IPS-18a (cell line): ENCODE results near the gene ENOPH1.
A peak's percentile ranks its signal among the peaks of the same experiment; 100 is the strongest.
"Not testable (repeated sequence)": the region's sequence is repeated elsewhere in the genome, so short reads cannot be mapped to it uniquely, and the experiment has no call there.

Source experiments
- H3K27ac ChIP-seq: one replicate; pipeline ENCODE4 v1.5.1; 2013; ENCODE audit warnings: low read length
- H3K27me3 ChIP-seq: one replicate; pipeline ENCODE4 v1.6.1; 2013; ENCODE audit warnings: mild to moderate bottlenecking, low read length; ENCODE audit not compliant: control insufficient read depth, insufficient read depth
- H3K36me3 ChIP-seq: one replicate; pipeline ENCODE4 v1.6.1; 2013; ENCODE audit warnings: low read depth, low read length; ENCODE audit not compliant: control insufficient read depth
- H3K4me1 ChIP-seq: one replicate; pipeline ENCODE4 v1.6.1; 2013; ENCODE audit warnings: low read depth, low read length; ENCODE audit not compliant: control insufficient read depth
- H3K4me3 ChIP-seq: one replicate; pipeline ENCODE4 v1.5.1; 2013; ENCODE audit warnings: low read length
- H3K9ac ChIP-seq: one replicate; pipeline ENCODE4 v1.6.1; 2013; ENCODE audit warnings: mild to moderate bottlenecking, low read length, moderate library complexity
- H3K9me3 ChIP-seq: one replicate; pipeline ENCODE4 v1.6.1; 2013; ENCODE audit warnings: low read depth, low read length; ENCODE audit not compliant: control insufficient read depth

The ENOPH1 gene

GRCh38 chr4:82402196-82402775, 28.1 kb upstream of the ENOPH1 start:
- Histone ChIP-seq H3K9me3 (no peaks in the 10 kb centered on the region), H3K27ac (no peak overlapping the region), H3K36me3 (no peaks in the 10 kb centered on the region), H3K4me1 (no peaks in the 10 kb centered on the region), H3K9ac (no peak overlapping the region), H3K4me3 (no peak overlapping the region), H3K27me3 (no peaks in the 10 kb centered on the region)

- Histone ChIP-seq H3K4me3 (no peak overlapping the region), H3K9ac (no peak overlapping the region), H3K27me3 (no peaks in the 10 kb centered on the region), H3K9me3 (no peaks in the 10 kb centered on the region), H3K27ac (no peak overlapping the region), H3K36me3 (no peaks in the 10 kb centered on the region), H3K4me1 (no peaks in the 10 kb centered on the region)
Measured at GRCh38 chr4:82403725-82404124, 26.7 kb upstream of the ENOPH1 start.

GRCh38 chr4:82415061-82415460, 15.3 kb upstream of the ENOPH1 start:
- not testable (repeated sequence) for H3K9ac ChIP-seq, H3K27me3 ChIP-seq, H3K27ac ChIP-seq

GRCh38 chr4:82415922-82416365, 14.4 kb upstream of the ENOPH1 start:
- Histone ChIP-seq H3K4me3 (no peak overlapping the region), H3K9ac (no peak overlapping the region), H3K36me3 (no peaks in the 10 kb centered on the region), H3K4me1 (peaks cover 8% of the 10 kb centered on the region), H3K9me3 (no peaks in the 10 kb centered on the region), H3K27me3 (no peaks in the 10 kb centered on the region), H3K27ac (no peak overlapping the region)

More at GRCh38 chr4:82415061-82415460, 15.3 kb upstream of the ENOPH1 start:
- H3K9me3 ChIP-seq, H3K36me3 ChIP-seq, H3K4me3 ChIP-seq, H3K4me1 ChIP-seq: not testable (repeated sequence)

- Histone ChIP-seq H3K9ac (no peak overlapping the region), H3K27ac (no peak overlapping the region), H3K9me3 (no peaks in the 10 kb centered on the region), H3K36me3 (peaks cover 16% of the 10 kb centered on the region), H3K4me3 (no peak overlapping the region), H3K4me1 (peaks cover 8% of the 10 kb centered on the region), H3K27me3 (no peaks in the 10 kb centered on the region)
Measured at GRCh38 chr4:82419451-82419850, 10.9 kb upstream of the ENOPH1 start.

GRCh38 chr4:82421796-82422560, 8.4 kb upstream of the ENOPH1 start:
- Histone ChIP-seq H3K27ac (no peak overlapping the region), H3K27me3 (no peaks in the 10 kb centered on the region), H3K36me3 (peaks cover 41% of the 10 kb centered on the region), H3K9me3 (no peaks in the 10 kb centered on the region), H3K4me1 (peaks cover 6% of the 10 kb centered on the region), H3K9ac (no peak overlapping the region), H3K4me3 (no peak overlapping the region)

GRCh38 chr4:82422616-82423015, 7.8 kb upstream of the ENOPH1 start:
- H3K4me3 ChIP-seq, result no peak overlapping the region
- peaks cover 9% of the 10 kb centered on the region for H3K4me1 ChIP-seq
- H3K36me3 ChIP-seq, result peaks cover 47% of the 10 kb centered on the region
- no peak overlapping the region for H3K27ac ChIP-seq
- H3K9ac ChIP-seq, result no peak overlapping the region
- H3K27me3 ChIP-seq, result no peaks in the 10 kb centered on the region
- H3K9me3 ChIP-seq, result no peaks in the 10 kb centered on the region

GRCh38 chr4:82423245-82424054, 6.9 kb upstream of the ENOPH1 start:
- peaks cover 56% of the 10 kb centered on the region for H3K36me3 ChIP-seq
- H3K9ac ChIP-seq, result no peak overlapping the region
- no peak overlapping the region for H3K4me3 ChIP-seq
- H3K27ac ChIP-seq, result no peak overlapping the region
- H3K9me3 ChIP-seq, result no peaks in the 10 kb centered on the region
- H3K4me1 ChIP-seq, result peaks cover 9% of the 10 kb centered on the region
- no peaks in the 10 kb centered on the region for H3K27me3 ChIP-seq

- Histone ChIP-seq H3K36me3 (peaks cover 57% of the 10 kb centered on the region), H3K9ac (no peak overlapping the region), H3K4me1 (peaks cover 9% of the 10 kb centered on the region), H3K4me3 (no peak overlapping the region), H3K9me3 (no peaks in the 10 kb centered on the region), H3K27me3 (no peaks in the 10 kb centered on the region), H3K27ac (no peak overlapping the region)
Measured at GRCh38 chr4:82425478-82425877, 4.9 kb upstream of the ENOPH1 start.

GRCh38 chr4:82428526-82428968, 1.8 kb upstream of the ENOPH1 start:
- no peaks in the 10 kb centered on the region for H3K9me3 ChIP-seq
- H3K27me3 ChIP-seq, result no peaks in the 10 kb centered on the region
- peaks cover 12% of the 10 kb centered on the region for H3K4me1 ChIP-seq
- H3K36me3 ChIP-seq, result peaks cover 51% of the 10 kb centered on the region
- H3K4me3 ChIP-seq, result peak overlapping the region; percentile 93
- H3K9ac ChIP-seq, result peak overlapping the region; percentile 100
- H3K27ac ChIP-seq, result peak overlapping the region; percentile 90

- Histone ChIP-seq H3K27ac (peak overlapping the region; percentile 90), H3K36me3 (peaks cover 48% of the 10 kb centered on the region), H3K27me3 (no peaks in the 10 kb centered on the region), H3K9ac (peak overlapping the region; percentile 100), H3K9me3 (no peaks in the 10 kb centered on the region), H3K4me1 (peaks cover 12% of the 10 kb centered on the region), H3K4me3 (peak overlapping the region; percentile 93)
Measured at GRCh38 chr4:82428969-82429727, 1.2 kb upstream of the ENOPH1 start.
